Thyroid gland (tissue), 4 donors: ENCODE measurements around the gene ATP10B.

Source experiments
- POLR2A ChIP-seq, 2 donors: fragments of 450-650 bp; IDR thresholded peaks; one replicate each; pipeline ENCODE4 v1.6.1; 2017; ENCODE audit warnings: antibody characterized with exemption in 2 of 2, mild to moderate bottlenecking in 2 of 2, moderate library complexity in 1 of 2
- TF ChIP-seq, protein P1 (sequence below), 6 experiments: fragments of 200-600 bp in 3 of 6; fragments of 450-650 bp in 3 of 6; sonication (generic) in 3 of 6; IDR thresholded peaks; one replicate each; pipeline ENCODE4 v1.5.1; 2016 to 2019; ENCODE audit warnings: antibody characterized with exemption in 6 of 6, mild to moderate bottlenecking in 2 of 6, inconsistent platforms in 1 of 6, moderate library complexity in 1 of 6

DNA sequence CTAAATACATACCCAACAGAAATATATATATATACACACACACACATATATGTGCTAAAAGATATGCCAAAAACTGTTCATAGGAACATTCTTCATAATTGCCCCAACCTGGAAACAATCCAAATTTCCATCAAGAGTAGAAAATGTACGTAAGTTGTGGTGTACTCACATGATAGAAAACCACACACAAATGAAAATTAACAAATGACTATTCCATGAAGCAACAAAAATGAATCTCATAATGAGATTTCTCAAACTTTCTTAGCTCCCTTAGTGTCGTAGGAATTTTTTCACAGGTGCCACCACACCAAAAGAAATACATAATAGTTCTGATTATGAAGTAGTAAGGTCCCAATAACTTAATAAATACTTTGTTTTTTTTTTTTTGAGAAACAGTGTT is 7.8 kb downstream of the ATP10B start:
- TF ChIP-seq, protein P1, sequence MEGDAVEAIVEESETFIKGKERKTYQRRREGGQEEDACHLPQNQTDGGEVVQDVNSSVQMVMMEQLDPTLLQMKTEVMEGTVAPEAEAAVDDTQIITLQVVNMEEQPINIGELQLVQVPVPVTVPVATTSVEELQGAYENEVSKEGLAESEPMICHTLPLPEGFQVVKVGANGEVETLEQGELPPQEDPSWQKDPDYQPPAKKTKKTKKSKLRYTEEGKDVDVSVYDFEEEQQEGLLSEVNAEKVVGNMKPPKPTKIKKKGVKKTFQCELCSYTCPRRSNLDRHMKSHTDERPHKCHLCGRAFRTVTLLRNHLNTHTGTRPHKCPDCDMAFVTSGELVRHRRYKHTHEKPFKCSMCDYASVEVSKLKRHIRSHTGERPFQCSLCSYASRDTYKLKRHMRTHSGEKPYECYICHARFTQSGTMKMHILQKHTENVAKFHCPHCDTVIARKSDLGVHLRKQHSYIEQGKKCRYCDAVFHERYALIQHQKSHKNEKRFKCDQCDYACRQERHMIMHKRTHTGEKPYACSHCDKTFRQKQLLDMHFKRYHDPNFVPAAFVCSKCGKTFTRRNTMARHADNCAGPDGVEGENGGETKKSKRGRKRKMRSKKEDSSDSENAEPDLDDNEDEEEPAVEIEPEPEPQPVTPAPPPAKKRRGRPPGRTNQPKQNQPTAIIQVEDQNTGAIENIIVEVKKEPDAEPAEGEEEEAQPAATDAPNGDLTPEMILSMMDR (IDR thresholded peaks at IDR 0.05), result no peak
- no peak for TF ChIP-seq POLR2A (IDR thresholded peaks at IDR 0.05)
